ENCODE measurements around the gene ORMDL2. TPM values are rescaled to one million over a fixed set of nuclear protein-coding genes. Genes with fewer than 3 reads are reported as not detected.

The ORMDL2 gene
- total RNA-seq, 4 donors from 2014 or later = 9.2 to 13.1 (median 11.9) TPM

- ATAC-seq = no peak
- Histone ChIP-seq H3K36me3 (peaks cover 0 to 51% of the 10 kb centered on the region in 2 donors), H3K27ac (peak overlapping the region; percentile 85 to 93 (median 88)), H3K9me3 (no peaks in the 10 kb centered on the region), H3K4me3 (peak overlapping the region; percentile 81 to 92), H3K27me3 (no peaks in the 10 kb centered on the region), H3K4me1 (peaks cover 0 to 60% (median 22%) of the 10 kb centered on the region in 3 donors)
- TF ChIP-seq, protein P1, sequence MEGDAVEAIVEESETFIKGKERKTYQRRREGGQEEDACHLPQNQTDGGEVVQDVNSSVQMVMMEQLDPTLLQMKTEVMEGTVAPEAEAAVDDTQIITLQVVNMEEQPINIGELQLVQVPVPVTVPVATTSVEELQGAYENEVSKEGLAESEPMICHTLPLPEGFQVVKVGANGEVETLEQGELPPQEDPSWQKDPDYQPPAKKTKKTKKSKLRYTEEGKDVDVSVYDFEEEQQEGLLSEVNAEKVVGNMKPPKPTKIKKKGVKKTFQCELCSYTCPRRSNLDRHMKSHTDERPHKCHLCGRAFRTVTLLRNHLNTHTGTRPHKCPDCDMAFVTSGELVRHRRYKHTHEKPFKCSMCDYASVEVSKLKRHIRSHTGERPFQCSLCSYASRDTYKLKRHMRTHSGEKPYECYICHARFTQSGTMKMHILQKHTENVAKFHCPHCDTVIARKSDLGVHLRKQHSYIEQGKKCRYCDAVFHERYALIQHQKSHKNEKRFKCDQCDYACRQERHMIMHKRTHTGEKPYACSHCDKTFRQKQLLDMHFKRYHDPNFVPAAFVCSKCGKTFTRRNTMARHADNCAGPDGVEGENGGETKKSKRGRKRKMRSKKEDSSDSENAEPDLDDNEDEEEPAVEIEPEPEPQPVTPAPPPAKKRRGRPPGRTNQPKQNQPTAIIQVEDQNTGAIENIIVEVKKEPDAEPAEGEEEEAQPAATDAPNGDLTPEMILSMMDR (IDR thresholded peaks at IDR 0.05) = no peak
- no peak for TF ChIP-seq POLR2A (IDR thresholded peaks at IDR 0.05)
- TF ChIP-seq EP300 (IDR thresholded peaks at IDR 0.05) = no peak
- TF ChIP-seq POLR2AphosphoS5 (IDR thresholded peaks at IDR 0.05) = no peak
- 0% methylated on average over 12 to 14 of the region's 14 CpGs for WGBS, 2 donors (ENCODE audit: low coverage in 1 of 2)
These were observed 928 bp upstream of the ORMDL2 start for GRCh38 chr12:55816881-55817344.

DNA sequence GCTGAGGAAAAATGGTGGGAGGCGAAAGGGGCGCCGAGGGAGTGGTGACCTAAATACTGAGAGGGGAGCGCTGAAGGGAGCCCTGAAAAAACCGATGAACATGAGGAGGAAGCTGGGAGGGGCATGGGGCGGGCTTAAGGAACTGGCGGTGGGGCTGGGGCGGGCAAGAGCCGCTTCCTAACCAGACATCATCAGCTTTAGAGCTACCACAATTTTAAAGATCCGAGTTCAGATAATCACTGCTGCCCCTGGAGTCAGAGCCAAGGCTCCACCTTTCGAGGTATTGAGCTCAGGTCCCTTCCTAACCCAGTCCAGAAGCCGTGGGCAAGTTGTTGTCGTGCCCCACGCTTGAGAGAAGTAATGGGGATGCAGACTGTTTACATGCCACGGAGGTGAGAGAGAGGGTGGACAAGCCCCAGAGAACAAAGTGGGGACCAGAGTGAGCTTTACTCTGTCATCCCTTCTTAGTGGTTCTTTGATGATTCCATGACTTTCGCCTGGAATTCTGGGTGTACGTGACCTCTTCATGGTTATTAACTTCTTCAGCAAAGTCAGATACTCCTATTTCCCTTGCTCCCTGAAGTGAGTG lies 393 bp downstream of the ORMDL2 start:
- Histone ChIP-seq H3K4me3 (peak overlapping the region; percentile 42 to 81), H3K36me3 (peaks cover 0 to 59% of the 10 kb centered on the region in 2 donors), H3K27me3 (no peaks in the 10 kb centered on the region), H3K9me3 (no peaks in the 10 kb centered on the region), H3K4me1 (peaks cover 0 to 48% (median 22%) of the 10 kb centered on the region in 3 donors), H3K27ac (peak overlapping the region; percentile 47 to 93 (median 89))
- ATAC-seq = peak; percentile 53
- TF ChIP-seq POLR2A (IDR thresholded peaks at IDR 0.05) (no peak), EP300 (IDR thresholded peaks at IDR 0.05) (no peak), POLR2AphosphoS5 (IDR thresholded peaks at IDR 0.05) (peak; percentile 7)
- TF ChIP-seq, protein P1 (IDR thresholded peaks at IDR 0.05) = no peak
- WGBS, 2 donors (ENCODE audit: low coverage in 1 of 2) = 0% methylated on average over 1 to 17 of the region's 17 CpGs

- Histone ChIP-seq H3K4me1 (peaks cover 0 to 41% (median 22%) of the 10 kb centered on the region in 3 donors), H3K27me3 (no peaks in the 10 kb centered on the region), H3K9me3 (no peaks in the 10 kb centered on the region), H3K36me3 (peaks cover 0 to 62% of the 10 kb centered on the region in 2 donors), H3K4me3 (no peak overlapping the region), H3K27ac (peak overlapping the region in 3 of 4 donors; percentile 88 to 93 (median 90))
- 53 to 82% methylated on average over 2 to 6 of the region's 6 CpGs for WGBS, 2 donors (ENCODE audit: low coverage in 1 of 2)
- no peak for ATAC-seq
- TF ChIP-seq EP300 (IDR thresholded peaks at IDR 0.05) (no peak), POLR2A (IDR thresholded peaks at IDR 0.05) (no peak), POLR2AphosphoS5 (IDR thresholded peaks at IDR 0.05) (no peak)
- TF ChIP-seq, protein P1 (IDR thresholded peaks at IDR 0.05) = no peak
These were observed 1.0 kb downstream of the ORMDL2 start for GRCh38 chr12:55818886-55819285.

DNA sequence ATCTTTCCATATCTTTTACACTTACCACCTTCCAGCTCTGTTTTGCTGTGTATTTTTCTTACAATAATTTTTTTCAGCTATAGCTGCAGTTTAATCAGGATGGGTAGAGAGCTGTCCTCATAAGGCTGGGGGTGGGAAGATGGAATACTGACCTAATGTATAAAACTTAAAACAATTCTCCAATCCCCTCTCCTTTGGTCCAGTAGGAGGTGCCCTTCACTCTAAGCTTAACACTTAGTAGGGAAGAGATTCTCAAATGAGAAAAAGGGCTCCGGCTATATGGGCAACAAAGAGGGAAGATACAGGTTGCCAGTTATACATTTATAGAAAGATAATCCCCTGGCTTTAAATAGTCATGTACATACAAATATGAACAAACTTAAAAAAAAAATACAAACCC lies 2.8 kb downstream of the ORMDL2 start:
- ATAC-seq = no peak

More for the DNA sequence above, 2.8 kb downstream of the ORMDL2 start:
- no peaks in the 10 kb centered on the region for H3K27me3 ChIP-seq
- no peak overlapping the region for H3K27ac ChIP-seq
- no peak overlapping the region for H3K4me3 ChIP-seq
- no peak for TF ChIP-seq POLR2A (IDR thresholded peaks at IDR 0.05)
- no peak for TF ChIP-seq EP300 (IDR thresholded peaks at IDR 0.05)
- TF ChIP-seq, protein P1 (IDR thresholded peaks at IDR 0.05) = no peak
- no peak for TF ChIP-seq POLR2AphosphoS5 (IDR thresholded peaks at IDR 0.05)
- peaks cover 0 to 40% (median 13%) of the 10 kb centered on the region in 3 donors for H3K4me1 ChIP-seq
- H3K9me3 ChIP-seq = no peaks in the 10 kb centered on the region
- H3K36me3 ChIP-seq = peaks cover 0 to 49% of the 10 kb centered on the region in 2 donors
- 80% methylated on average over 1 of the region's 1 CpG for WGBS, 2 donors (ENCODE audit: low coverage in 1 of 2)

All from gastroesophageal sphincter (tissue), 4 donors.